Mesothelial cell of epicardium (in vitro differentiated cells): ENCODE results near the gene IL1RL2. TPM values are rescaled to one million over a fixed set of nuclear protein-coding genes. Genes with fewer than 3 reads are reported as not detected.
A peak's percentile ranks its signal among the peaks of the same experiment; 100 is the strongest.

ENCODE experiments used
- DNase-seq, 2 experiments: peaks; one replicate each; pipeline ENCODE4 v3.0.0; 2021; ENCODE audit warnings: low spot score in 2 of 2; ENCODE audit not compliant: unreplicated experiment in 2 of 2
- H3K27ac Mint-ChIP-seq: 2 replicates; pipeline ENCODE4 v1.8.0; 2021; ENCODE audit warnings: mixed read lengths
- H3K27me3 Mint-ChIP-seq: 2 replicates; pipeline ENCODE4 v1.8.0; 2021; ENCODE audit warnings: low read depth, mixed read lengths
- H3K36me3 Mint-ChIP-seq: 2 replicates; pipeline ENCODE4 v1.8.0; 2021; ENCODE audit warnings: mixed read lengths
- H3K4me1 Mint-ChIP-seq: 2 replicates; pipeline ENCODE4 v1.8.0; 2021; ENCODE audit warnings: mixed read lengths
- H3K4me3 Mint-ChIP-seq: 2 replicates; pipeline ENCODE4 v1.8.0; 2021; ENCODE audit warnings: mild to moderate bottlenecking, moderate library complexity, mixed read lengths
- H3K9me3 Mint-ChIP-seq: 2 replicates; pipeline ENCODE4 v1.8.0; 2021; ENCODE audit warnings: mixed read lengths
- total RNA-seq: library from RNA; stranded (reverse); gene quantifications from 3 replicates; pipeline ENCODE4 v1.2.1, GENCODE V29; 2021
- TF ChIP-seq, protein P1 (sequence below): fragments of 200-600 bp; sonication (generic); IDR thresholded peaks from one replicate; pipeline ENCODE4 v1.5.0; 2021; ENCODE audit warnings: antibody characterized with exemption; ENCODE audit not compliant: unreplicated experiment

The IL1RL2 gene
- 0.40 TPM in 1 of 3 replicates, not detected in the others for total RNA-seq

GRCh38 chr2:102186791-102187495 is at the start of gene IL1RL2:
Gene IL1RL2 (plus strand): TSS chr2:102187023. CDS start chr2:102187868, 845 bp downstream.
- no peaks in the 10 kb centered on the region for H3K9me3 Mint-ChIP-seq
- peak within 1 kb of the TSS; percentile 73 for H3K4me3 Mint-ChIP-seq
- no peak within 1 kb of the TSS for H3K27ac Mint-ChIP-seq
- TF ChIP-seq, protein P1, sequence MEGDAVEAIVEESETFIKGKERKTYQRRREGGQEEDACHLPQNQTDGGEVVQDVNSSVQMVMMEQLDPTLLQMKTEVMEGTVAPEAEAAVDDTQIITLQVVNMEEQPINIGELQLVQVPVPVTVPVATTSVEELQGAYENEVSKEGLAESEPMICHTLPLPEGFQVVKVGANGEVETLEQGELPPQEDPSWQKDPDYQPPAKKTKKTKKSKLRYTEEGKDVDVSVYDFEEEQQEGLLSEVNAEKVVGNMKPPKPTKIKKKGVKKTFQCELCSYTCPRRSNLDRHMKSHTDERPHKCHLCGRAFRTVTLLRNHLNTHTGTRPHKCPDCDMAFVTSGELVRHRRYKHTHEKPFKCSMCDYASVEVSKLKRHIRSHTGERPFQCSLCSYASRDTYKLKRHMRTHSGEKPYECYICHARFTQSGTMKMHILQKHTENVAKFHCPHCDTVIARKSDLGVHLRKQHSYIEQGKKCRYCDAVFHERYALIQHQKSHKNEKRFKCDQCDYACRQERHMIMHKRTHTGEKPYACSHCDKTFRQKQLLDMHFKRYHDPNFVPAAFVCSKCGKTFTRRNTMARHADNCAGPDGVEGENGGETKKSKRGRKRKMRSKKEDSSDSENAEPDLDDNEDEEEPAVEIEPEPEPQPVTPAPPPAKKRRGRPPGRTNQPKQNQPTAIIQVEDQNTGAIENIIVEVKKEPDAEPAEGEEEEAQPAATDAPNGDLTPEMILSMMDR = no peak
- H3K36me3 Mint-ChIP-seq = no peaks in the 10 kb centered on the region
- H3K4me1 Mint-ChIP-seq = peaks cover 4% of the 10 kb centered on the region
- DNase-seq = no peak
- H3K27me3 Mint-ChIP-seq = peaks cover 35% of the 10 kb centered on the region

DNA sequence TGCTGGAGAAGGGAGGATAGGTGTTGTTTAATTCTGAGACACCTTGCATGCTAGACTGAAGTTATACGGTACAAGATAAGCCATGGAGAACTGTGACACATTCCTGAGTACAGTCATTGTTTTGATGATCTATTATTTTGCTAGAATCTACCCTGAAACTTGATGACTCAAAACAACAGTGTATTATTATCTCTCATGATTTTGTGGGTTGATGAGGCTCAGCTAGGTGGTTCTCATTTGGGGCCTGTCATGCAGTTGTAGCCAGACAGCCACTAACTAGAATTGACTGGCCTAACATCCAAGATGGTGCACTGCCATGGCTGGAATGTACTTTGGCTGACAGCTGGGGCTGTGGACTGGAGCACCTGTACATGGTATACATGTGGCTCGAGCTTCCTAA is 49.7 kb upstream of the IL1RL2 start:
- no peak overlapping the region for H3K4me3 Mint-ChIP-seq
- DNase-seq = no peak
- H3K4me1 Mint-ChIP-seq = peaks cover 25% of the 10 kb centered on the region
- H3K9me3 Mint-ChIP-seq = peaks cover 10% of the 10 kb centered on the region
- H3K27me3 Mint-ChIP-seq = peaks cover 2% of the 10 kb centered on the region
- no peak overlapping the region for H3K27ac Mint-ChIP-seq
- H3K36me3 Mint-ChIP-seq = no peaks in the 10 kb centered on the region
- TF ChIP-seq, protein P1 = no peak

DNA sequence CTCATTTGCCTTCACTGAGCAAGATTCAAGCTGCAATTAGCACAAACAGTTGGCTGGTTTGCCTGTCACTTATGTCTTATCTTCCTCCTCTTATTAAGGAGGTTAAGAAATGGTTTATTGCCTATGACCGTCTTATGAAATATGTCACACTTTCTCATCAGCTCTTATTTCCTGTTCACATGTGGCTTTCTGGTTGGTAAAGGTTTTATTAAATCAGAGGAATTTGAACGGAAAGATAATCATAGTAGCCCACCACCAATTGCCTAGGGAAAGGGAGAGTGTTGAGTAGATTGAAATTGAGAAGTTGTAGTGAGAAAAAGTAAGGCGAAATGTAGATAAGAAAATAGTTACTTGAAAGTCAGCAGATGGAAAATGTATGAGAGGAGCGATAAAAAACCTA is 48.5 kb upstream of the IL1RL2 start:
- H3K27ac Mint-ChIP-seq = no peak overlapping the region
- TF ChIP-seq, protein P1 = no peak
- peaks cover 32% of the 10 kb centered on the region for H3K4me1 Mint-ChIP-seq
- no peaks in the 10 kb centered on the region for H3K36me3 Mint-ChIP-seq
- H3K27me3 Mint-ChIP-seq = peaks cover 2% of the 10 kb centered on the region
- H3K4me3 Mint-ChIP-seq = no peak overlapping the region
- no peak for DNase-seq
- H3K9me3 Mint-ChIP-seq = peaks cover 5% of the 10 kb centered on the region

DNA sequence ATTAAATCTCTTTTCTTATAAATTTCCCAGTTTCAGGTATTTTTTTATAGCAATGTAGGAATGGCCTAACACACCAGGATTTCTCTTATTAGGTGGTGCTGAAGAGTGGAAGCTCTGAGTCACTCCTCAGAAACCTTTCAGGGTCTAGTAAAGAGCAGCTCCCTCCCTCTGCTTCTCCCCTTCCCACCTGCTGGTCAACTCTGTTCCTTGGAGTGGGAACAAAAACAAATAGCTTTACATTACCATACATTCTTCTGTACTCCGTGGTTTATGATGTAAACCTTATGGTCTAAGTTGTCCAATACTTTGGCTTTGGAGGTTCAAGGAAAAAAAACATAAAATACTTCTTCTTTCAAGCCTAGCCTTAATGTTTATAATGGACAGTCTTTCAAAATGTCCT is 47.0 kb upstream of the IL1RL2 start:
- H3K36me3 Mint-ChIP-seq = no peaks in the 10 kb centered on the region
- peaks cover 39% of the 10 kb centered on the region for H3K4me1 Mint-ChIP-seq
- no peak overlapping the region for H3K4me3 Mint-ChIP-seq
- DNase-seq = no peak
- TF ChIP-seq, protein P1 = no peak
- H3K27me3 Mint-ChIP-seq = peaks cover 2% of the 10 kb centered on the region
- H3K27ac Mint-ChIP-seq = no peak overlapping the region
- H3K9me3 Mint-ChIP-seq = no peaks in the 10 kb centered on the region

DNA sequence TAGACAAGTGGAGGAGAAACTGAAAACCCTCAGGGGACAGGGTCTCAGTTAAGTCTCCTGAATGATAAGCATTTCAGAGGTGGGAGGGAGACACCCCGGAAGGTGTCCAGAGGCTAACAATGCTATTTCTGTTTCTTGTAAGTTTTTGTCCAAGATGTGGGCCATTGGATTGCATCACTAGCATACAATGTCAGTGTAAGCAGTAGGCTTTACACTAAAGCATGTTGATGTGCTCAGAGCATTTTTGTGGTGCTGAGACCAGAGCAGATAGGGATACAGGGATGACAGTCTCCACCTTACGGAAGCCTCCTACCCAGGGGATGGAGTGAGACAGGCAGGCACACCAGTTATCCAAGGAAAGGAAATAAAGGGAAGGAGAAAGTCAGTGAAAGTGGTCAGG is 46.4 kb upstream of the IL1RL2 start:
- TF ChIP-seq, protein P1 = no peak
- Mint-ChIP-seq H3K4me3 (no peak overlapping the region), H3K27me3 (peaks cover 2% of the 10 kb centered on the region), H3K9me3 (peaks cover 2% of the 10 kb centered on the region), H3K4me1 (peaks cover 39% of the 10 kb centered on the region), H3K36me3 (peaks cover 2% of the 10 kb centered on the region), H3K27ac (peak overlapping the region; percentile 89)
- no peak for DNase-seq
